Thymus (tissue), 14 donors: ENCODE measurements around the gene POLRMT. TPM values are rescaled to one million over a fixed set of nuclear protein-coding genes. Genes with fewer than 3 reads are reported as not detected.

Source experiments
- DNase-seq, 9 donors: peaks; one replicate each; pipeline ENCODE4 v3.0.0-alpha.2; 2013; ENCODE audit warnings: low spot score in 9 of 9, low read depth in 6 of 9, missing footprints in 1 of 9
- H3K27ac ChIP-seq, 2 donors: one replicate each; pipeline ENCODE4 v1.5.1; 2013; ENCODE audit warnings: control low read depth in 1 of 2, low read depth in 1 of 2, low read length in 1 of 2, mild to moderate bottlenecking in 1 of 2, moderate library complexity in 1 of 2
- H3K27me3 ChIP-seq, 2 donors: one replicate each; pipeline ENCODE4 v1.5.1; 2013; ENCODE audit warnings: low read length in 1 of 2; ENCODE audit not compliant: control insufficient read depth in 2 of 2, insufficient read depth in 1 of 2
- H3K36me3 ChIP-seq, 2 donors: one replicate each; pipeline ENCODE4 v1.5.1; 2013; ENCODE audit warnings: low read length in 1 of 2, mild to moderate bottlenecking in 1 of 2, moderate library complexity in 1 of 2; ENCODE audit not compliant: control insufficient read depth in 2 of 2, insufficient read depth in 2 of 2
- H3K4me1 ChIP-seq, 2 donors: one replicate each; pipeline ENCODE4 v1.5.1; 2013; ENCODE audit warnings: low read length in 2 of 2; ENCODE audit not compliant: control insufficient read depth in 2 of 2, insufficient read depth in 2 of 2
- H3K4me3 ChIP-seq, 2 donors: one replicate each; pipeline ENCODE4 v1.5.1; 2013; ENCODE audit warnings: low read length in 2 of 2, control low read depth in 1 of 2, mild to moderate bottlenecking in 1 of 2
- H3K9me3 ChIP-seq, 2 donors: one replicate each; pipeline ENCODE4 v1.5.1; 2013; ENCODE audit warnings: low read length in 1 of 2, mild to moderate bottlenecking in 1 of 2; ENCODE audit not compliant: control insufficient read depth in 2 of 2, insufficient read depth in 1 of 2
- WGBS: extraction: QIAGEN DNeasy Blood & Tissue Kit; methylation state at CpG from one replicate; pipeline ENCODE4 v1.1.7; 2013; 5-methylcytosine and 5-hydroxymethylcytosine counted together
- long read RNA-seq, 10 donors: transcript quantifications; one replicate each; lab custom pipeline, GENCODE V29; 2026
- polyA plus RNA-seq: library from polyadenylated mRNA; stranded (reverse); fragments of 200-250 nt; gene quantifications from one replicate; pipeline ENCODE4 v1.2.3, GENCODE V29; 2013
- total RNA-seq: library from RNA; stranded (reverse); fragments of 120-200 nt; gene quantifications from one replicate; pipeline ENCODE4 v1.2.4, GENCODE V29; 2013
- donor health status: healthy.

Gene POLRMT
- 37.0 TPM for total RNA-seq
- polyA plus RNA-seq, result 130 TPM
- long read RNA-seq, donor 1, result 0 reads
- long read RNA-seq, donor 2, transcript POLRMT-202 (21 exons, 3,835 nt), result major isoform, 8 of 26 reads
- long read RNA-seq, donor 2, partial matches to known transcripts, result 14 of 26 reads
- long read RNA-seq, donor 2, other reads (novel, unspliced or antisense), result 0 of 26 reads
- long read RNA-seq, donor 3, partial matches to known transcripts, result 0 of 4 reads
- long read RNA-seq, donor 3, other reads (novel, unspliced or antisense), result 0 of 4 reads
- long read RNA-seq, donor 4, partial matches to known transcripts, result 0 of 1 reads
- long read RNA-seq, donor 4, other reads (novel, unspliced or antisense), result 0 of 1 reads
- long read RNA-seq, donor 5, partial matches to known transcripts, result 0 of 4 reads
- long read RNA-seq, donor 5, other reads (novel, unspliced or antisense), result 0 of 4 reads
- long read RNA-seq, donor 6, partial matches to known transcripts, result 0 of 5 reads
- long read RNA-seq, donor 6, other reads (novel, unspliced or antisense), result 0 of 5 reads
- long read RNA-seq, donor 7, result 0 reads
- long read RNA-seq, donor 8, partial matches to known transcripts, result 0 of 1 reads
- long read RNA-seq, donor 8, other reads (novel, unspliced or antisense), result 0 of 1 reads
- long read RNA-seq, donor 9, partial matches to known transcripts, result 0 of 3 reads
- long read RNA-seq, donor 9, other reads (novel, unspliced or antisense), result 0 of 3 reads
- long read RNA-seq, donor 10, partial matches to known transcripts, result 0 of 1 reads
- long read RNA-seq, donor 10, other reads (novel, unspliced or antisense), result 0 of 1 reads

DNA sequence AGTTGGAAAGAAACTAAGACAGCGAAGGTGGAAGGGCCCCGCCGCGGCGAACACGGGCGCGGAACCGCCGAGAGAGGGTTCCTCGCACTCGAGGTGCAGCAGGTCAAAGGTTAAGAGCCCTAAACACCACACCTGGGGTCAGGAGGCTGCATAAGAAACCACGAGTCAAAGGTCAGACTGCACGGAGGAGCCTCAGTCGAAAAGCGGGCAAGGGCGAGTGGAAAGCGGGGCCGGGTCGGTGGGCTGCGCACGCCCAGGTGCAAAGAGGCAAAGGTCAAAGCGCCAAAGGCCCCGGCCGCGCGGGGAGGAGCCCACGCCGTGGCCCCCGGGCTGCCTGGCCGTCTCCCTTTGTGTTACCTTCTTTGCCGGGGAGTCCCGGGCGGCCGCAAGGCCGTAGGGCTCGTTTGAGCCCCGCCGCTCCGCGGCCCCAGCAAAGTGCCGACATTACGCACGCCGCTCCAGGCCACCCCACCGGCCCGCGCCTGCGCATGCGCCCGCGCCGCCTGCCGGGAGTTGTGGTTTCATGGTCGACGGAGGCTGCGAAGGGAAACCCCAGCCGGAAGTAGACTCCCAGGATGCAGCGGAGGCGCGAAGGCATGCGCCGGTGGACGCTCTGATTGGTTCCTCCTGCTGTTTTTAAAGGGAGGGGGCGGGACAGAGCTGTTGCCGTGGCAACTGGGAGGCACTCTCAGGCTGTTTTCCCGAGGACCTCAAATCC, at the start of gene POLRMT:
POLRMT (minus strand) TSS at position 470 of the 718 bp plus-strand sequence; CDS start at position 445, 25 bp downstream.
- WGBS, result under 1% methylated on average over 67 of the region's 67 CpGs
- Histone ChIP-seq H3K4me3 (peak within 1 kb of the TSS; percentile 90 to 91), H3K36me3 (peaks cover 18 to 19% of the 10 kb centered on the region in 2 donors), H3K27me3 (peaks cover under 1 to 5% of the 10 kb centered on the region in 2 donors), H3K9me3 (peaks cover 0 to 5% of the 10 kb centered on the region in 2 donors), H3K4me1 (peaks cover 17% of the 10 kb centered on the region in 2 donors), H3K27ac (peak within 1 kb of the TSS; percentile 43 to 80)
- DNase-seq, result peak; percentile 92 to 99 (median 95)

DNA sequence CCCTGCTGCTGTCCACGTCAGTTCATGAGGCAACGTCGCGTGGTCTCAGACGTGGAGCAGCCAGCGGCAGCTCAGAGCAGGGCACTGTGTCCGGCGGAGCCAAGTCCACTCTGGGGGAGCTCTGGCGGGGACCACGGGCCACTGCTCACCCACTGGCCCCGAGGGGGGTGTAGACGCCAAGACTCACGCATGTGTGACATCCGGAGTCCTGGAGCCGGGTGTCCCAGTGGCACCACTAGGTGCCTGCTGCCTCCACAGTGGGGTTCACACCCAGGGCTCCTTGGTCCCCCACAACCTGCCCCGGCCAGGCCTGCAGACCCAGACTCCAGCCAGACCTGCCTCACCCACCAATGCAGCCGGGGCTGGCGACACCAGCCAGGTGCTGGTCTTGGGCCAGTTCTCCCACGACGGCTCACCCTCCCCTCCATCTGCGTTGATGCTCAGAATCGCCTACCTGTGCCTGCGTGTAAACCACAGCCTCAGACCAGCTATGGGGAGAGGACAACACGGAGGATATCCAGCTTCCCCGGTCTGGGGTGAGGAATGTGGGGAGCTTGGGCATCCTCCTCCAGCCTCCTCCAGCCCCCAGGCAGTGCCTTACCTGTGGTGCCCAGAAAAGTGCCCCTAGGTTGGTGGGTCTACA, 49.5 kb upstream of the POLRMT start:
- no peak overlapping the region for H3K4me3 ChIP-seq
- H3K4me1 ChIP-seq, result peaks cover 5 to 20% of the 10 kb centered on the region in 2 donors
- DNase-seq, result no peak
- H3K27ac ChIP-seq, result no peak overlapping the region
- H3K27me3 ChIP-seq, result peaks cover 5 to 20% of the 10 kb centered on the region in 2 donors
- peaks cover 0 to 3% of the 10 kb centered on the region in 2 donors for H3K9me3 ChIP-seq
- H3K36me3 ChIP-seq, result no peaks in the 10 kb centered on the region
- WGBS, result 95% methylated on average over 25 of the region's 25 CpGs

DNA sequence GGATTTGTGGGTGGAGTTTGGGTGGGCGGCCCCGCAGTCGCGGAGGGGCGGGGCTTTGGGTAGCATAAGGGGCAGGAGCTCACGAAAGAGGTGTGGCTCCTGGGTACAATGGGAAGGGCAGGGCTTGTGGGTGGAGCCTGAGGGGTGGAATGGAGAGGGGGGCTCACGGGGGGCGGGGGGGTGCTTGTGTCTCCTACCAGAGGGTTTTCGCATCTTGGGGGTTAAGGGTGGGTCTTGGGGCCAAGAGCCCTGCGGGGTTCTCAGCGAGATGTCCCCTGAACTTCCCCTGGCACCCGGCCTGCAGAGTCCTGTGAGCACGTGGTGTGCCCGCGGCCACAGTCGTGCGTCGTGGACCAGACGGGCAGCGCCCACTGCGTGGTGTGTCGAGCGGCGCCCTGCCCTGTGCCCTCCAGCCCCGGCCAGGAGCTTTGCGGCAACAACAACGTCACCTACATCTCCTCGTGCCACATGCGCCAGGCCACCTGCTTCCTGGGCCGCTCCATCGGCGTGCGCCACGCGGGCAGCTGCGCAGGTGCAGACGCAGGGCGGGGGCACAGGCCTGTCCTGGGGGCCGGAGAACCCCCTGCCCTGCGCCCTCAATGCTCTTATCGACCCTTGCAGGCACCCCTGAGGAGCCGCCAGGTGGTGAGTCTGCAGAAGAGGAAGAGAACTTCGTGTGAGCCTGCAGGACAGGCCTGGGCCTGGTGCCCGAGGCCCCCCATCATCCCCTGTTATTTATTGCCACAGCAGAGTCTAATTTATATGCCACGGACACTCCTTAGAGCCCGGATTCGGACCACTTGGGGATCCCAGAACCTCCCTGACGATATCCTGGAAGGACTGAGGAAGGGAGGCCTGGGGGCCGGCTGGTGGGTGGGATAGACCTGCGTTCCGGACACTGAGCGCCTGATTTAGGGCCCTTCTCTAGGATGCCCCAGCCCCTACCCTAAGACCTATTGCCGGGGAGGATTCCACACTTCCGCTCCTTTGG, 48.0 kb upstream of the POLRMT start:
- Histone ChIP-seq H3K27me3 (peaks cover 17 to 34% of the 10 kb centered on the region in 2 donors), H3K36me3 (no peaks in the 10 kb centered on the region), H3K4me1 (peaks cover 5 to 20% of the 10 kb centered on the region in 2 donors), H3K27ac (peak overlapping the region in 1 of 2 donors; percentile 86), H3K9me3 (peaks cover 0 to 3% of the 10 kb centered on the region in 2 donors), H3K4me3 (peak overlapping the region in 1 of 2 donors; percentile 71)
- DNase-seq, result peak in 2 of 9 donors; percentile 29 to 81
- 27% methylated on average over 54 of the region's 54 CpGs for WGBS

DNA sequence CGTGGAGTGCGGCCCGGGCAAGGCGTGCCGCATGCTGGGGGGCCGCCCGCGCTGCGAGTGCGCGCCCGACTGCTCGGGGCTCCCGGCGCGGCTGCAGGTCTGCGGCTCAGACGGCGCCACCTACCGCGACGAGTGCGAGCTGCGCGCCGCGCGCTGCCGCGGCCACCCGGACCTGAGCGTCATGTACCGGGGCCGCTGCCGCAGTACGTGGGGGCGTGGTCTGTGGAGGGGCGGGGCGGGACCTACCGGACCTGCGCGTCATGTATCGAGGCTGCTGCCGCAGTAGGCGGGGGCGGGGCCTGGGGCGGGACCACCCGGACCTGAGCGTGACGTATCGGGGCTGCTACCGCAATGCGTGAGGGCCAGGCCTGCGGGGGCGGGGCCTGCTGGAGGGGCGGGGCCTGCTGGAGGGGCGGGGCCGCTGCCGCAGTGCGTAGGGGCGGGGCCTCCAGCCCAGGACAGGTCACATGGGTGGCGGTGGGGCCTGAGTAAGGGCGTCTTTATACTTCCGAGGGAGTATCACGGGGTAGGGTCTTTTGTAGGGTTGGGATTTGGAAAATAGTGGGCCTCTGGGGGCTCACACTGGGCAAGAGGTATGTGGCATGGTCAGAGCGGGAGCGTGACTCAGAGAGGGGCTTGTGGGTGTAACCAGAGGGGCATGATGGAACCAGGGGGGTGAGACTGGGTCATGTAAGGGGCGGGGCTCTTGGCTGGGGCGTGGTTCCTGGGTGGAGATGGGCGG, 47.1 kb upstream of the POLRMT start:
- Histone ChIP-seq H3K27me3 (peaks cover 26 to 42% of the 10 kb centered on the region in 2 donors), H3K4me3 (peak overlapping the region; percentile 47 to 71), H3K36me3 (no peaks in the 10 kb centered on the region), H3K9me3 (peaks cover 0 to 3% of the 10 kb centered on the region in 2 donors), H3K4me1 (peaks cover 5 to 20% of the 10 kb centered on the region in 2 donors), H3K27ac (peak overlapping the region; percentile 74 to 86)
- peak; percentile 80 to 97 (median 92) for DNase-seq
- under 1% methylated on average over 70 of the region's 70 CpGs for WGBS

DNA sequence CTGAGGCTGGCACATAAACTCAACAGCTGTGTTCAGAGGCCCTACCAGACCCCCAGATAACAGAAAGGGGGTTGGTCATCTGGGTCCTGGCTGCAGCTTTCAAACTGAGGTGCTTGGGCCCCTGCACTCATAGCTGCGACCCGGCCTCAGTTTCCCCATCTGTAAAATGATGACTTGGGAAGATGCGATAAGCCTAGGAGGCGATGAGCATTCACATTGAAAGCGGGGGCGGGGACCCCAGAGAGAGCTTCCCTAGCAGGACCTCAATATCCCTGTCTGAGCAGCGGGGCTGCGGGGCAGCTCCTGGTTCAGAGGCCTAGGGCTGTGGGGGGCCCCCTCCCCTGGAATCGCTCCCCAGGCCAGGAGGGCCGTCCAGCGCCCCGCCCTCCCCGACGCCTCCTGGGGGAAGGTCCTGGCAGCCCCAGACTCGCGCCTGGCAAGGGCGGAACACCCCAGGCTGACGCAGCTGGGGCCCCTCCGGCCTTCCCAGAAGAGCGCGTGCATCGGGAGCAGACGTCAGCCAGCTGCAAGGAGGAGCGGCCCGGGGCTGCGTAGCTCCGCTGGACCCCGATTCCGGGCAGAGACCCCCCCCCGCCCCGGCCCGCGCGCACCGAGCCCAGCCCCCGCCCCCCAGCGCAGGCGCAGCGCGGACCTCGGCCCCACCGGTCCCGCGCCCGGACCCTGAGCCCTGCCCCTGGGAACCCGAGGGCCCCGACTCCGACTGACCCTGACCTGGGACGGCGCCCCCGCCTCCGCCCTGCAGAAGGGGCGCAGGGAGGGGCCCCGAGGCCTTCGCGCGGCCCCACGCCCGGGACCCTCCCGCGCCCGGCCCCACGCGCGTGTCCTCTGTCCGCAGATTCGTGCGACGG, 46.3 kb upstream of the POLRMT start:
- Histone ChIP-seq H3K4me1 (peaks cover 5 to 20% of the 10 kb centered on the region in 2 donors), H3K27ac (peak overlapping the region in 1 of 2 donors; percentile 74), H3K9me3 (peaks cover 0 to 3% of the 10 kb centered on the region in 2 donors), H3K27me3 (peaks cover 33 to 50% of the 10 kb centered on the region in 2 donors), H3K4me3 (peak overlapping the region; percentile 29 to 71), H3K36me3 (no peaks in the 10 kb centered on the region)
- WGBS, result 6% methylated on average over 69 of the region's 69 CpGs
- DNase-seq, result peak in 2 of 9 donors; percentile 18 to 39

DNA sequence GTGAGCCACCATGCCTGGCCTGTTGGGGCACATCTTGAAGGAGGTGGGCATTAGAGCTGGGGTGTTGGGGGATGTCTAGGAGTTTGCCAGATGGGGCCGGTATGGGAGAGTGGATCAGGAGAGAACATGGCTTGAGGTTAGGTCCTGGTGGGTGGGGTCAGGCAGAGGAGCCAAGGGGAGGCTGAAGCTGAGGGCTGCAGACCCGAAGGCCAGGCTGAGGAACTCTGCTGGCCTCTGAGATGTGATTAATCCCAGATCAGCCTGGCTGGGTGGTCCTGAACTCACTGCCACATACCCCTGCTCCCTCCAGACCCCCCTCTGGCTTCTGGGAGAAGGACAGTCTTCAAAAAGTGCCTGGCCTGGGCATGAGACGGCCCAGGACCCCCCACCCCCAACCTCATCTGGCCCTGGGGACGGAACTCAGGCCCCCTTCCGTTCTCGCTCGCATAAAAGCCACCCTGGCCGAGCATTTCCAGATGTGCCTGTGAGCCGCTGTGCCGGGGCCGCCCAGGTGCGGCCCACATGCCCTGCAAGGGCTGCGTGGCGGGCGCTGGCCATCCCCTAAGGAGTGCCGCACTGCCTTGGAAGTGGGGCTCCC, 45.6 kb upstream of the POLRMT start:
- WGBS, result 98% methylated on average over 16 of the region's 16 CpGs
- peaks cover 5 to 20% of the 10 kb centered on the region in 2 donors for H3K4me1 ChIP-seq
- H3K4me3 ChIP-seq, result no peak overlapping the region
- H3K27me3 ChIP-seq, result peaks cover 34 to 58% of the 10 kb centered on the region in 2 donors
- no peak overlapping the region for H3K27ac ChIP-seq
- H3K9me3 ChIP-seq, result peaks cover 0 to 3% of the 10 kb centered on the region in 2 donors
- DNase-seq, result no peak
- no peaks in the 10 kb centered on the region for H3K36me3 ChIP-seq
